SK-MEL-5 (cell line): ENCODE data around the gene TMEM59L. TPM values are rescaled to one million over a fixed set of nuclear protein-coding genes. Genes with fewer than 3 reads are reported as not detected.
"Not testable (repeated sequence)": the region's sequence is repeated elsewhere in the genome, so short reads cannot be mapped to it uniquely, and the experiment has no call there.

ENCODE experiments used
- DNase-seq: peaks from one replicate; pipeline ENCODE4 v3.0.0-alpha.2; 2016; ENCODE audit warnings: low read depth, low spot score
- in situ Hi-C: cut with HindIII; loops from 2 replicates; pipeline ENCODE4 v1.10.0; 2016; ENCODE audit warnings: low sequenced_read_pairs, high pct_unique_total_duplicates, low pct_unique_long_range_greater_than_20kb
- total RNA-seq: library from RNA; depleted of rRNA; stranded (reverse); fragments of >200 nt; shearing (Covaris generic); gene quantifications from 2 replicates; pipeline ENCODE4 v1.2.3, GENCODE V29; 2014

Gene TMEM59L
- total RNA-seq, 1 experiment from 2014 or later: 0.08 TPM

- in situ Hi-C loops: no loop called here
- DNase-seq: no peak
Observed at GRCh38 chr19:18591735-18592385, 20.8 kb upstream of the TMEM59L start.

GRCh38 chr19:18592732-18593131, 19.9 kb upstream of the TMEM59L start:
- in situ Hi-C loops, DNase-seq: not testable (repeated sequence)

GRCh38 chr19:18593367-18594095, 19.1 kb upstream of the TMEM59L start:
- no peak for DNase-seq
- in situ Hi-C loops: no loop called here

- DNase-seq: peak; percentile 50
- in situ Hi-C loops: no loop called here
Observed at GRCh38 chr19:18594096-18594823, 18.4 kb upstream of the TMEM59L start.

- in situ Hi-C loops: no loop called here
- no peak for DNase-seq
Observed at GRCh38 chr19:18594824-18595373, 17.8 kb upstream of the TMEM59L start.

GRCh38 chr19:18595475-18595874, 17.2 kb upstream of the TMEM59L start:
- no peak for DNase-seq
- in situ Hi-C loops: no loop called here

- in situ Hi-C loops: no loop called here
- peak; percentile 37 for DNase-seq
Observed at GRCh38 chr19:18596752-18597157, 15.9 kb upstream of the TMEM59L start.

GRCh38 chr19:18597809-18598660, 14.6 kb upstream of the TMEM59L start:
- DNase-seq: no peak
- in situ Hi-C loops: no loop called here

- in situ Hi-C loops: no loop called here
Observed at GRCh38 chr19:18599485-18599884, 13.2 kb upstream of the TMEM59L start.

GRCh38 chr19:18600692-18601397, 11.8 kb upstream of the TMEM59L start:
- in situ Hi-C loops, DNase-seq: not testable (repeated sequence)

More at GRCh38 chr19:18599485-18599884, 13.2 kb upstream of the TMEM59L start:
- no peak for DNase-seq

GRCh38 chr19:18601875-18602274, 10.8 kb upstream of the TMEM59L start:
- no peak for DNase-seq
- in situ Hi-C loops: no loop called here

GRCh38 chr19:18603255-18603957, 9.3 kb upstream of the TMEM59L start:
- DNase-seq: no peak
- in situ Hi-C loops: no loop called here

GRCh38 chr19:18603958-18604819, 8.5 kb upstream of the TMEM59L start:
- in situ Hi-C loops: no loop called here
- DNase-seq: no peak

- no peak for DNase-seq
- in situ Hi-C loops: no loop called here
Observed at GRCh38 chr19:18604820-18605159, 7.9 kb upstream of the TMEM59L start.

GRCh38 chr19:18605196-18605545, 7.5 kb upstream of the TMEM59L start:
- in situ Hi-C loops: no loop called here
- no peak for DNase-seq
